K562 (cell line): ENCODE data around the gene DPM1. TPM values are rescaled to one million over a fixed set of nuclear protein-coding genes. Genes with fewer than 3 reads are reported as not detected.

Source experiments
- SMAD4 ChIP-seq: fragments of 250-450 bp; sonication (Bioruptor Pico); conservative IDR thresholded peaks from 2 replicates; pipeline ENCODE4 v1.8.0; 2021; ENCODE audit warnings: inconsistent platforms, mild to moderate bottlenecking, moderate library complexity
- polyA plus RNA-seq, 8 experiments: library from polyadenylated mRNA; depleted of rRNA in 4 of 8; stranded (reverse) in 5 of 8; unstranded in 3 of 8; fragments of >200 nt; fragmentation: Nextera tagmentation in 2 of 8; fragmentation: Illumina TruSeq in 1 of 8; extraction: Ambion mirVana in 2 of 8; extraction: Trizol in 1 of 8; gene quantifications; 2 replicates each; pipeline versions ENCODE4 v1.2.1 to v1.2.3, GENCODE V29; 2011 to 2014; ENCODE audit warnings: inconsistent platforms in 1 of 8, missing spikeins in 1 of 8
- total RNA-seq, 7 experiments: library from RNA; depleted of rRNA in 6 of 7; stranded (reverse); fragments of >200 nt in 6 of 7; fragmentation: Illumina TruSeq in 2 of 7; extraction: Trizol in 2 of 7; gene quantifications; 2 replicates each; pipeline versions ENCODE4 v1.2.1 to v1.2.3, GENCODE V29; 2011 to 2021; ENCODE audit warnings: low replicate concordance in 1 of 7
- TF ChIP-seq, protein P1 (sequence below): sonication (generic); IDR thresholded peaks from 2 replicates; pipeline ENCODE4 v1.6.1; 2016
- TF ChIP-seq, protein P2 (sequence below), 2 experiments: fragments of 450-650 bp in 1 of 2; sonication (generic) in 1 of 2; formaldehyde crosslinking in 1 of 2; IDR thresholded peaks; 2 replicates each; pipeline versions ENCODE4 v1.7.1 to v1.9.0; 2016 to 2022; ENCODE audit warnings: inconsistent platforms in 1 of 2, mild to moderate bottlenecking in 1 of 2, missing genetic modification reagents in 1 of 2
- TF ChIP-seq, protein P3 (sequence below): sonication (generic); formaldehyde crosslinking; IDR thresholded peaks from 2 replicates; pipeline ENCODE4 v1.8.1; 2023; ENCODE audit warnings: mild to moderate bottlenecking, missing genetic modification reagents, moderate library complexity
- TF ChIP-seq, protein P4 (sequence below): sonication (generic); formaldehyde crosslinking; IDR thresholded peaks from 2 replicates; pipeline ENCODE4 v1.8.0; 2023; ENCODE audit warnings: missing genetic modification reagents, mild to moderate bottlenecking, borderline replicate concordance
- TF ChIP-seq, protein P5 (sequence below): fragments of 250-450 bp; sonication (Bioruptor Pico); IDR thresholded peaks from 2 replicates; pipeline ENCODE4 v1.4.0; 2020; ENCODE audit warnings: borderline replicate concordance

DPM1 gene
- total and polyA plus RNA-seq, 9 of the 15 experiments (the other 6 are each of a cell fraction or from before 2014, with no cell fraction given) = 75.2 to 190 (median 153) TPM

DNA sequence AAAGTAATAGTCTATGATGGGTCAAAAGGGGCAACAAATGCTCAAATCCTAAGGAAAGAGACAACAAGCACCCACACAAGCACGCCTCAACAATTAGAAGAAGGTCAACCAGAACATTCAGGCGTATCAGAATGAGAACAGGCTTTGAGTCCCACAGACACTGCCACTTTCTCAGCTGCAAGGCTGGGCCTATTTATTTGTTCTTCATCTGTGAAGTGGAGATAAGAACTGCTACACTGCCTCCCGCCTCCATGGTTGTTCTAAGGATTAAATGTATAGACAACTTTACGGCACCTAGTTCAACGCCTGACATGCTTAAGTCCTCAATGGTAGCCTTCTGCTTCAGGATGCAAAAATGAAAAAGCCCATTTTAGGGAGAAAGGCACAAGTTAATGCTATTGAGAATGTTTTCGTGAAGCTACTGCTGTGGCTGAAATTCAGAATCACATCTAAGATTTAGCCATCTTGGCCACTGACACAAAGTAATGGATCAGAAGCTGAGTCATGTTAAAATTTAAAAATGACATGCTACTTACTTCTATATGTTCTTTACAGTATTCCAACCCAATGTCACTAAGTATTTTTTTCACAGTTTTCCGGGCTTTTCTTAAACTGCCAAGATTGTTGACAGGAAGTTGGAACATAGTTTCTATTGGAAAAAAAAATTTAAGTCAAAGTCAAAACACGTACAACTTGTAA is 54.8 kb downstream of the DPM1 start (continued):
- TF ChIP-seq, protein P1, sequence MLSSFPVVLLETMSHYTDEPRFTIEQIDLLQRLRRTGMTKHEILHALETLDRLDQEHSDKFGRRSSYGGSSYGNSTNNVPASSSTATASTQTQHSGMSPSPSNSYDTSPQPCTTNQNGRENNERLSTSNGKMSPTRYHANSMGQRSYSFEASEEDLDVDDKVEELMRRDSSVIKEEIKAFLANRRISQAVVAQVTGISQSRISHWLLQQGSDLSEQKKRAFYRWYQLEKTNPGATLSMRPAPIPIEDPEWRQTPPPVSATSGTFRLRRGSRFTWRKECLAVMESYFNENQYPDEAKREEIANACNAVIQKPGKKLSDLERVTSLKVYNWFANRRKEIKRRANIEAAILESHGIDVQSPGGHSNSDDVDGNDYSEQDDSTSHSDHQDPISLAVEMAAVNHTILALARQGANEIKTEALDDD = peak; percentile 80
- TF ChIP-seq, protein P2, sequence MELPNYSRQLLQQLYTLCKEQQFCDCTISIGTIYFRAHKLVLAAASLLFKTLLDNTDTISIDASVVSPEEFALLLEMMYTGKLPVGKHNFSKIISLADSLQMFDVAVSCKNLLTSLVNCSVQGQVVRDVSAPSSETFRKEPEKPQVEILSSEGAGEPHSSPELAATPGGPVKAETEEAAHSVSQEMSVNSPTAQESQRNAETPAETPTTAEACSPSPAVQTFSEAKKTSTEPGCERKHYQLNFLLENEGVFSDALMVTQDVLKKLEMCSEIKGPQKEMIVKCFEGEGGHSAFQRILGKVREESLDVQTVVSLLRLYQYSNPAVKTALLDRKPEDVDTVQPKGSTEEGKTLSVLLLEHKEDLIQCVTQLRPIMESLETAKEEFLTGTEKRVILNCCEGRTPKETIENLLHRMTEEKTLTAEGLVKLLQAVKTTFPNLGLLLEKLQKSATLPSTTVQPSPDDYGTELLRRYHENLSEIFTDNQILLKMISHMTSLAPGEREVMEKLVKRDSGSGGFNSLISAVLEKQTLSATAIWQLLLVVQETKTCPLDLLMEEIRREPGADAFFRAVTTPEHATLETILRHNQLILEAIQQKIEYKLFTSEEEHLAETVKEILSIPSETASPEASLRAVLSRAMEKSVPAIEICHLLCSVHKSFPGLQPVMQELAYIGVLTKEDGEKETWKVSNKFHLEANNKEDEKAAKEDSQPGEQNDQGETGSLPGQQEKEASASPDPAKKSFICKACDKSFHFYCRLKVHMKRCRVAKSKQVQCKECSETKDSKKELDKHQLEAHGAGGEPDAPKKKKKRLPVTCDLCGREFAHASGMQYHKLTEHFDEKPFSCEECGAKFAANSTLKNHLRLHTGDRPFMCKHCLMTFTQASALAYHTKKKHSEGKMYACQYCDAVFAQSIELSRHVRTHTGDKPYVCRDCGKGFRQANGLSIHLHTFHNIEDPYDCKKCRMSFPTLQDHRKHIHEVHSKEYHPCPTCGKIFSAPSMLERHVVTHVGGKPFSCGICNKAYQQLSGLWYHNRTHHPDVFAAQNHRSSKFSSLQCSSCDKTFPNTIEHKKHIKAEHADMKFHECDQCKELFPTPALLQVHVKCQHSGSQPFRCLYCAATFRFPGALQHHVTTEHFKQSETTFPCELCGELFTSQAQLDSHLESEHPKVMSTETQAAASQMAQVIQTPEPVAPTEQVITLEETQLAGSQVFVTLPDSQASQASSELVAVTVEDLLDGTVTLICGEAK (IDR thresholded peaks at IDR 0.05) = 0 out of 2 replicates have a peak, but pooled peaks have one; percentile 11
- TF ChIP-seq, protein P2 (CRISPR knock-in tag; IDR thresholded peaks at IDR 0.05) = no peak
- TF ChIP-seq SMAD4 (CRISPR knock-in tag) = peak; percentile 92
- TF ChIP-seq, protein P3, sequence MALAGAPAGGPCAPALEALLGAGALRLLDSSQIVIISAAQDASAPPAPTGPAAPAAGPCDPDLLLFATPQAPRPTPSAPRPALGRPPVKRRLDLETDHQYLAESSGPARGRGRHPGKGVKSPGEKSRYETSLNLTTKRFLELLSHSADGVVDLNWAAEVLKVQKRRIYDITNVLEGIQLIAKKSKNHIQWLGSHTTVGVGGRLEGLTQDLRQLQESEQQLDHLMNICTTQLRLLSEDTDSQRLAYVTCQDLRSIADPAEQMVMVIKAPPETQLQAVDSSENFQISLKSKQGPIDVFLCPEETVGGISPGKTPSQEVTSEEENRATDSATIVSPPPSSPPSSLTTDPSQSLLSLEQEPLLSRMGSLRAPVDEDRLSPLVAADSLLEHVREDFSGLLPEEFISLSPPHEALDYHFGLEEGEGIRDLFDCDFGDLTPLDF = no peak
- TF ChIP-seq, protein P4, sequence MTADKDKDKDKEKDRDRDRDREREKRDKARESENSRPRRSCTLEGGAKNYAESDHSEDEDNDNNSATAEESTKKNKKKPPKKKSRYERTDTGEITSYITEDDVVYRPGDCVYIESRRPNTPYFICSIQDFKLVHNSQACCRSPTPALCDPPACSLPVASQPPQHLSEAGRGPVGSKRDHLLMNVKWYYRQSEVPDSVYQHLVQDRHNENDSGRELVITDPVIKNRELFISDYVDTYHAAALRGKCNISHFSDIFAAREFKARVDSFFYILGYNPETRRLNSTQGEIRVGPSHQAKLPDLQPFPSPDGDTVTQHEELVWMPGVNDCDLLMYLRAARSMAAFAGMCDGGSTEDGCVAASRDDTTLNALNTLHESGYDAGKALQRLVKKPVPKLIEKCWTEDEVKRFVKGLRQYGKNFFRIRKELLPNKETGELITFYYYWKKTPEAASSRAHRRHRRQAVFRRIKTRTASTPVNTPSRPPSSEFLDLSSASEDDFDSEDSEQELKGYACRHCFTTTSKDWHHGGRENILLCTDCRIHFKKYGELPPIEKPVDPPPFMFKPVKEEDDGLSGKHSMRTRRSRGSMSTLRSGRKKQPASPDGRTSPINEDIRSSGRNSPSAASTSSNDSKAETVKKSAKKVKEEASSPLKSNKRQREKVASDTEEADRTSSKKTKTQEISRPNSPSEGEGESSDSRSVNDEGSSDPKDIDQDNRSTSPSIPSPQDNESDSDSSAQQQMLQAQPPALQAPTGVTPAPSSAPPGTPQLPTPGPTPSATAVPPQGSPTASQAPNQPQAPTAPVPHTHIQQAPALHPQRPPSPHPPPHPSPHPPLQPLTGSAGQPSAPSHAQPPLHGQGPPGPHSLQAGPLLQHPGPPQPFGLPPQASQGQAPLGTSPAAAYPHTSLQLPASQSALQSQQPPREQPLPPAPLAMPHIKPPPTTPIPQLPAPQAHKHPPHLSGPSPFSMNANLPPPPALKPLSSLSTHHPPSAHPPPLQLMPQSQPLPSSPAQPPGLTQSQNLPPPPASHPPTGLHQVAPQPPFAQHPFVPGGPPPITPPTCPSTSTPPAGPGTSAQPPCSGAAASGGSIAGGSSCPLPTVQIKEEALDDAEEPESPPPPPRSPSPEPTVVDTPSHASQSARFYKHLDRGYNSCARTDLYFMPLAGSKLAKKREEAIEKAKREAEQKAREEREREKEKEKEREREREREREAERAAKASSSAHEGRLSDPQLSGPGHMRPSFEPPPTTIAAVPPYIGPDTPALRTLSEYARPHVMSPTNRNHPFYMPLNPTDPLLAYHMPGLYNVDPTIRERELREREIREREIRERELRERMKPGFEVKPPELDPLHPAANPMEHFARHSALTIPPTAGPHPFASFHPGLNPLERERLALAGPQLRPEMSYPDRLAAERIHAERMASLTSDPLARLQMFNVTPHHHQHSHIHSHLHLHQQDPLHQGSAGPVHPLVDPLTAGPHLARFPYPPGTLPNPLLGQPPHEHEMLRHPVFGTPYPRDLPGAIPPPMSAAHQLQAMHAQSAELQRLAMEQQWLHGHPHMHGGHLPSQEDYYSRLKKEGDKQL (CRISPR knock-in tag) = no peak
- TF ChIP-seq, protein P5, sequence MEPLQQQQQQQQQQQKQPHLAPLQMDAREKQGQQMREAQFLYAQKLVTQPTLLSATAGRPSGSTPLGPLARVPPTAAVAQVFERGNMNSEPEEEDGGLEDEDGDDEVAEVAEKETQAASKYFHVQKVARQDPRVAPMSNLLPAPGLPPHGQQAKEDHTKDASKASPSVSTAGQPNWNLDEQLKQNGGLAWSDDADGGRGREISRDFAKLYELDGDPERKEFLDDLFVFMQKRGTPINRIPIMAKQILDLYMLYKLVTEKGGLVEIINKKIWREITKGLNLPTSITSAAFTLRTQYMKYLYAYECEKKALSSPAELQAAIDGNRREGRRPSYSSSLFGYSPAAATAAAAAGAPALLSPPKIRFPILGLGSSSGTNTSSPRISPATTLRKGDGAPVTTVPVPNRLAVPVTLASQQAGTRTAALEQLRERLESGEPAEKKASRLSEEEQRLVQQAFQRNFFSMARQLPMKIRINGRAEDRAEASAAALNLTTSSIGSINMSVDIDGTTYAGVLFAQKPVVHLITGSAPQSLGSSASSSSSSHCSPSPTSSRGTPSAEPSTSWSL (CRISPR knock-in tag) = no peak
